ENCODE measurements around the gene PHF1. TPM values are rescaled to one million over a fixed set of nuclear protein-coding genes. Genes with fewer than 3 reads are reported as not detected.
"Not testable (repeated sequence)": the region's sequence is repeated elsewhere in the genome, so short reads cannot be mapped to it uniquely, and the experiment has no call there.

The PHF1 gene
- total RNA-seq, 1 experiment from 2014 or later = 30.8 TPM

DNA sequence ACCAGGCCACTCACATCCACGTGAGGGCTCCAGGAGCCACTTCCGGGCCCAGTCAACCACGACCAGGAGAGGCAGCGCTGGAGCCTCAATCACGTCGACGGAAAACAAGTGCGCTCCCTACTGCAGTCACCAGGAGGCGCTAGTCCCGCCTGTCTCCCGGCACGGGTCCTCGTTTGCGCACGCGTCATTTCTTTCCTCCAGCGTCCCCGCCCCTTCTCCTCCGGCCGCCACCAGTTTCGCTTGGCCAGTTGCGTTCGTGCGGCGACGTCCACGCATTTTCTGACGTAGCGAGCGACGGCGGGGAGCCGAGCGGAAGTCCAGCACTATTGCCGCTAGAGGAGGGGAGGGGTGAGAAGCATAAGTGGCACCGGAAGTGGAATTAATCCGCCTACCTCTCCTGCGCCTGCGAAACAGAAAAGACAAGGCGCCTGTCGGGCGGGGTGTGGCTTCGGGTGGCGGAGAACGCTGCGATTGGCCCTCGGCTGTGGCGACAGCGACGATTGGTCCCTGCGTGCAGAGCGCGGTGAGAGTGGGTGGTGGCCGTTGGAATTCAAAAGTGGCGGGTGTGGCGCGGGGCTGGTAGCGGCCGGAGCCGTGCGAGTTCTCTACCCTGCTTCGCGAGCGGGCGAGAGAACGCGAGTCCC is 19.4 kb upstream of the PHF1 start, which contains the start of gene KIFC1:
KIFC1 (plus strand) TSS at position 546 of the 644 bp plus-strand sequence. CDS start 163 bp downstream, outside the sequence.
- peak; percentile 100 for DNase-seq (ENCODE audit: low read depth)

DNA sequence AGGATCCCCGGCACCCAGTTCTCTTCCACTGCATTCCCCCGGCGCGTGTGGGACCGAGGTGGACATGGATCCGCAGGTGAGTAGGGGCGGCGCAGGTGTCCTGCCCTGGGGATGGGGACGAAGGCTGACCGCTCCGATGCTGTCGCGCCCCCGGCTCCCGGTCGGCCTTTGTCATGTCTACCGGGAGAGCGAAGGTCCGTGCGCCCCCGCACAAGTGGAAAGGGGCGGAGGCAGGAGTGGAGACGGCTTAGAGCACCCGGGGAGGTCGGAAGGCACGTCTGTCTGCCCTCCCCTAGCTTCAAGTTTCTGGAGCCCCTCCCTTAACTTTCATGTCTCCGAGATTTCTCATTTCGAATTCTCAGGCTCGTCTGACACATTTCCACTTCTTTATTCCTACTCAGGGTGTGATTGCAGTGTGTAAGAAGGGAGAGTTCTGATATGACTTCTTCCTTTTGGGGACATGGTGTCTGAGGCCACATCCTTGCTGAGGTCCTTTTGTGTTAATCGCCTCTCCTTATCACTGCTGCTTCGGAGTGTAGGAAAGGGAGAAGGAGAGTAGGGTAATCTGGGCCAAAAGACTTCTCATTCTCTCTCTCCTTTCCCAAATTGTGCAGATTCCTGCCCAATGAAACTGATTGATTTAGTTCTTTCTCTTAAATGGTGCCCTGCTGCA is 18.8 kb upstream of the PHF1 start:
- peak; percentile 21 for DNase-seq (ENCODE audit: low read depth)

DNA sequence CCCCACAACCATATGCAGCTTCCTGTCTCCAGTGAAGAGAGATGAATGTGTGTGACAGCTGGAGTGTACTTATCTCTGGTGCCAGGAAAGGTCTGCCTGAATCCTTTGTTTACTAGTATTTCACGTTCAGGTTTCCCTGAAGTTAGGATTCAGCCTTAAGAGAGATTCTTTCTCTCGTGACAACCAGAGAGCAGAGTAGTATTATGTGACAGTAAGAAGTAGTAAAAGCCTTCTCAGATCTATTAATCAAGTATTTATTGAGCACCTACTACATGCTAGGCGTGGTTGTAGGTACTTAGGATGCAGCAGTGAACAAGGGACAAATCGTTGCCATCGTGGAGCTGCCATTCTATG is 18.2 kb upstream of the PHF1 start:
- DNase-seq (ENCODE audit: low read depth) = no peak

DNA sequence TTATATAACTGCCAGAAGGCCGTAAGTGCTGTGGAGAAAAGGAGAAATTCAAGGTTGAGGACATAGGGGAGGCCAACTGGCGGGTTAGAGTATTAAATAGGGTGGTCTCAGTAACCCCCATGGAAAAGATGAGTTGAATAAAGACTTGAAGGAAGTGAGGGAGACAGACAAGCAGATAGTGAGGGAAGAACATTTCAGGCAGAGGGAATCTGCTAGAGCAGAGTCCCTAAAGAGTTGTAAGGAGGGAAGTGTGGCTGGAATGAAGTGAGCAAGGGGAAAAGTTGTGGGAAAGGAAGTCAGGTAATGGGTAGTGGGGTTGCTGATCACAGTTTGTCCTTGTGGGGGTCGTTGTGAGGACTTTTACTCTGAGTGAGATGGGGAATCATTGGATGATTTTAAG is 17.8 kb upstream of the PHF1 start:
- no peak for DNase-seq (ENCODE audit: low read depth)

DNA sequence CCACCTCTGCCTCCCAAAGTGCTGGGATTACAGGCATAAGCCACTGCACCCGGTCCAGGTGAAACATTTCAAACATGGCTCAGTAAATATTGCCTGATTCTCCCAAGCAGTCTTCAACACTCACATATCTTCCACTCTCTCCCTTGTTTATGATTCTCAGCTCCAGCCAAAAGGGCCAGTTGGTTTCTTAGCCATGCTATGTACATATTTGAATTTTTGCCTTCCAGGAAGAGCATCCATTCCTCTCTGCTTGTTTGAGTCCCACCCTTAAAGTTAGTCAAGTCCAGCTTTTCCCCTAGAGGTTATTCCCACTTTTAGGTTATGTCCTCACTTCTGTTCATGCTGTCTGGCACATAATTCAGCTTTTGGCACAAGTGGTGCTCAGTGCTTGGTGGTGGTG is 13.3 kb upstream of the PHF1 start:
- no peak for DNase-seq (ENCODE audit: low read depth)

DNA sequence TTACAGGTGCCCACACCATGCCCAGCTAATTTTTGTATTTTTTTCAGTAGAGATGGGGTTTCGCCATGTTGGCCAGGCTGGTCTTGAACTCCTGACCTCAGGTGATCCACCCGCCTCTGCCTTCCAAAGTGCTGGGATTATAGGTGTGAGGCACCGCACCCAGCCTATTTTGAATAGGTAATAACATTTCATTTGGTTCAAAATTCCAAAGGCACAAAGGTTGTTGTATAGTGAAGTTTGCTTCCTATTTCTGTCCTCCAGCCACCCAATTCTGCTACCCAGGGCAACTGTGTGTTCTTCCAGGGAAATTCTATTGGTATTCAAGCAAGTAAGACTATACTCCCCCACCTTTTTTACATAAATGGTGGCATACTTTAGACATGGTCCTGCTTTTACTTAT is 12.2 kb upstream of the PHF1 start:
- DNase-seq (ENCODE audit: low read depth) = not testable (repeated sequence)

DNA sequence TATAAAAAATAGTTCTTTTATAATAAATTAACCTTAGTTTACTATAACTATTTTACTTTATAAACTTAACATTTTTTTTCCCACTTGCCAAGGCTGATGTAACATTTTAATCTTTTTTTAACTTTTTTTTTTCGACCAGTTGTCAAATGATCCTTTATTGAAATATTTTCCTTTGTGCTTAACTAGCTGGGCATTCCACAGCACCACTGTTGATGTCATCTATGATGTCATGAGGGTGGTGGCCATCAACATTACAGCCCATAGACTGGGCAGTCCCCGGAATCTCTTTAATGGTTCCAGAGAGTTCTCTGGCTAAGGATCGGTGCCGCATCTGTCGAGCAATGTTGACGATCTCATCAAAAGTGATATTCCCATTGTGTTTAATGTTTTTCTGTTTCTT is 10.9 kb upstream of the PHF1 start:
- DNase-seq (ENCODE audit: low read depth) = not testable (repeated sequence)

DNA sequence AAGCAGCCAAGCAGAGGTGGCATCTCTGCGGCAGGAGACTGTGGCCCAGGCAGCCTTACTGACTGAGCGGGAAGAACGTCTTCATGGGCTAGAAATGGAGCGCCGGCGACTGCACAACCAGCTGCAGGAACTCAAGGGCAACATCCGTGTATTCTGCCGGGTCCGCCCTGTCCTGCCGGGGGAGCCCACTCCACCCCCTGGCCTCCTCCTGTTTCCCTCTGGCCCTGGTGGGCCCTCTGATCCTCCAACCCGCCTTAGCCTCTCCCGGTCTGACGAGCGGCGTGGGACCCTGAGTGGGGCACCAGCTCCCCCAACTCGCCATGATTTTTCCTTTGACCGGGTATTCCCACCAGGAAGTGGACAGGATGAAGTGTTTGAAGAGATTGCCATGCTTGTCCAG is 5.9 kb upstream of the PHF1 start:
- no peak for DNase-seq (ENCODE audit: low read depth)

DNA sequence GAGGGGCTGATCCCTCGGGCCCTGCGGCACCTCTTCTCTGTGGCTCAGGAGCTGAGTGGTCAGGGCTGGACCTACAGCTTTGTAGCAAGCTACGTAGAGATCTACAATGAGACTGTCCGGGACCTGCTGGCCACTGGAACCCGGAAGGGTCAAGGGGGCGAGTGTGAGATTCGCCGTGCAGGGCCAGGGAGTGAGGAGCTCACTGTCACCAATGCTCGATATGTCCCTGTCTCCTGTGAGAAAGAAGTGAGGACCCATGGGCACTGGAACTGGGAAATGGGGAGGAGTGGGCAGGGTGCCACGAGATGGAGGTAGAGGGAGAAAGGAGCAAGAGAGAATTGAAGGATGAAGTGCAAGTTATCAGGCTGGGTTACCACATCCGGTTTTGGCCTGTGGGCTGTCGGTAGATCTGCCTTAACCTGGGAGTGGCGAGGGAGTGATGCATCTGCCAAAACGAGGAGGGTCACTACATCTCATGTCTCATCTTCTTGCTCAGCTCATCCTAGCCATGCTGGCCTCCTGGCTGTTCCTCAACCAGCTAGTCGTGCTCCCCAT is 5.4 kb upstream of the PHF1 start:
- DNase-seq (ENCODE audit: low read depth) = peak; percentile 16

DNA sequence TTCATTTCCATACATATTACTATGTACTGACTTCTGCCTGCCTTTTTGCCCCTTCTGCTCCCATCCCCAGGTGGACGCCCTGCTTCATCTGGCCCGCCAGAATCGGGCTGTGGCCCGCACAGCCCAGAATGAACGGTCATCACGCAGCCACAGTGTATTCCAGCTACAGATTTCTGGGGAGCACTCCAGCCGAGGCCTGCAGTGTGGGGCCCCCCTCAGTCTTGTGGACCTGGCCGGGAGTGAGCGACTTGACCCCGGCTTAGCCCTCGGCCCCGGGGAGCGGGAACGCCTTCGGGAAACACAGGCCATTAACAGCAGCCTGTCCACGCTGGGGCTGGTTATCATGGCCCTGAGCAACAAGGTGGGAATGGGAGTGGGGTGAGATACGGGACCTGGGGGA is 4.7 kb upstream of the PHF1 start:
- no peak for DNase-seq (ENCODE audit: low read depth)

DNA sequence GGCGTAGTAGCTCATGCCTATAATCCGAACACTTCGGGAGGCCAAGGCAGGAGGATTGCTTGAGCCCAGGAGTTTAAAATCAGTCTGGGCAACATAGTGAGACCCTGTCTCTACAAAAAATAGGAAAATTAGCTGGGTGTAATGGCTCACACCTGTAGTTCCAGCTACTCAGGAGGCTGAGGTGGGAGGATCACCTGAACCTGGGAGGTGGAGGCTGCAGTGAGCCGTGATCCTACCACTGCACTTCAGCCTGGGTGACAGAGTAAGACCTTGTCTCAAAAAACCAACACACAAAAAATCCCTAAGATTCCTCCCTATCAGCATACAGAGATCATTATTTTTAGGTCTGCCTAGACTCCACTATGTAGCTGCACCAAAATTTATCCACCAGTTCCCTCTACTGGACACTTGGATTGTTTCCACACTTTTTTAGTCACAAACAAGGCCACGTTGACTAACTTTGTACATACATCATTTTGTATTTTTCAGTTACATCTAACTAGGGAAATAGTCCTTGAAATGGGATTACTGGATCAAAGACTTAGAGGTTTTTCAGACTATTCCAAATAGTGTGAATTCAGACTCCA is 3.6 kb upstream of the PHF1 start:
- DNase-seq (ENCODE audit: low read depth) = no peak

DNA sequence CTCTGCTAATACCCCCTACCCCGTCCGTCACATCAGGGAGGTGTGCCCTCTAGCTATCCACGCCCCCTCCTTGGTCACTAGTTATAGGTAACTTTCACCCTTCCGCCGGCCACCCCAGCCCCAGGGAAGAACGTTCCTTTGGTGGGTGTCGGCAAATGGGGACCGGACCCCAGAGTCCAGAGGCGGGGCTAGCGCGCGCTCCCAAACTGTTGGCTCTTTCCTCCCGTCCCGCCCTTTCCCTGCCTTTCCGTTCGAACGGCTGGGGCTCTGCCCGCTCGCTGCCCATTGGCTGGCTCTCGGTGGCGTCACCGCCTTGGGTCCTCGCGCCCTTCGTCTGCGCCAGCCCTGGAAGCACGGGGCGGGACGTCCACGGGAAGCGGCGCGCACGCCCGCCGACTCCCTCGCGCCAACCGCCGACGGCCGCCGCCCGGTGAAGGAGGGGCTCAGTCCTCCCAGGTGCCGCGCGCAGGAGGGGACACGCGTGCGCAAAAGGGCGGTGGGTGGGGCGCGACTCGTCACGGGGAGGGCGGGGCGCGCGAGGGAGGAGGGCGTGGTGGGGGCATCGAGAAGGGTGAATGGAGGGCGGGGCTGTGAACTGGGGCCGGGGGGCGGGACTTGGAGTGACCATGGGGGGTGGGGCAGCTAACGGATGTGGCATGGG is 634 bp upstream of the PHF1 start:
- peak; percentile 98 for DNase-seq (ENCODE audit: low read depth)

DNA sequence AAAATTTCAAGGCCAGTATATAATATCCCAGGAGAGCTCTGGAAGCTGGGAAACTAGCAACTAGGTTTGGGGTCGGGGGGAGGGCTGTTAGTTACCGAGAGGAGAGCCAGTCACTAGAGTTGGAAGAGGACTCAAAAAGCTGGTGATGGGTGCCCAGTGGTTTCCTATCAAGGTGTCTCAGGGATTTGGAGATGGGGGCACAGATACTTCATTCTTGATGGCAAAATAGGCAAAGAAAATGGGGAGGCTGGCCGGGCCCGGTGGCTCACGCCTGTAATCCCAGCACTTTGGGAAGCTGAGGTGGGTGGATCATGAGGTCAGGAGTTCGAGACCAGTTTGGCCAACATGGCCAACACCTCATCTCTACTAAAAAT is 805 bp downstream of the PHF1 start:
- DNase-seq (ENCODE audit: low read depth) = no peak

DNA sequence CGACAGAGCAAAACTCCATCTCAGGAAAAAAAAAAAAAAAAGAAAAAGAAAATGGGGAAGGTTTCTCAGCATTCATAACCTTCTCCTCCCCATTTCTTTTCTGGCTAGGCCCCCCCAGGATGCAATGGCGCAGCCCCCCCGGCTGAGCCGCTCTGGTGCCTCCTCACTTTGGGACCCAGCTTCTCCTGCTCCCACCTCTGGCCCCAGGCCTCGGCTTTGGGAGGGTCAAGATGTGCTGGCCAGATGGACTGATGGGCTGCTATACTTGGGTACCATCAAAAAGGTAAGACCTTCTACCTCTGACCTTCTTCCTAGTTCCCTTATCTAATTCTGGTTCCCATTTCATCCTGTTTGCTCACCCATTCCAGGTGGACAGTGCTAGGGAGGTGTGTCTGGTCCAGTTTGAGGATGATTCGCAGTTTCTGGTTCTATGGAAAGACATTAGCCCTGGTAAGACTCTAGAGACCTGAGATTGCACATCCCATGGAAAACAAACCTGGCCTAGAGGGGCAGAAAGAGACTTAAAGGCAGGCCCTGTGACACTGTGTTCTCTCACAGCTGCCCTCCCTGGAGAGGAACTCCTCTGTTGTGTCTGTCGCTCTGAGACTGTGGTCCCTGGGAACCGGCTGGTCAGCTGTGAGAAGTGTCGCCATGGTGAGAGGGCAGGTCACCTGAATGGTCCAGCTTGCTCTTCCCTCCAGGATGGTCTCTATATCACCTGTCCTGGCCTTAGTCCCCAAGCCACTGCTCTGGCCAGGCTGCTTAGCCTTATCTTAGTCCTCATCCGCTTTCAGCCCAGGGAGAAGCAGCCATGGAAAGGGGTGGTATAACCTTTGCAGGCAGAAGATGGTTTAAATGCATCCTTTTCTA is 1.6 kb downstream of the PHF1 start:
- DNase-seq (ENCODE audit: low read depth) = no peak

DNA sequence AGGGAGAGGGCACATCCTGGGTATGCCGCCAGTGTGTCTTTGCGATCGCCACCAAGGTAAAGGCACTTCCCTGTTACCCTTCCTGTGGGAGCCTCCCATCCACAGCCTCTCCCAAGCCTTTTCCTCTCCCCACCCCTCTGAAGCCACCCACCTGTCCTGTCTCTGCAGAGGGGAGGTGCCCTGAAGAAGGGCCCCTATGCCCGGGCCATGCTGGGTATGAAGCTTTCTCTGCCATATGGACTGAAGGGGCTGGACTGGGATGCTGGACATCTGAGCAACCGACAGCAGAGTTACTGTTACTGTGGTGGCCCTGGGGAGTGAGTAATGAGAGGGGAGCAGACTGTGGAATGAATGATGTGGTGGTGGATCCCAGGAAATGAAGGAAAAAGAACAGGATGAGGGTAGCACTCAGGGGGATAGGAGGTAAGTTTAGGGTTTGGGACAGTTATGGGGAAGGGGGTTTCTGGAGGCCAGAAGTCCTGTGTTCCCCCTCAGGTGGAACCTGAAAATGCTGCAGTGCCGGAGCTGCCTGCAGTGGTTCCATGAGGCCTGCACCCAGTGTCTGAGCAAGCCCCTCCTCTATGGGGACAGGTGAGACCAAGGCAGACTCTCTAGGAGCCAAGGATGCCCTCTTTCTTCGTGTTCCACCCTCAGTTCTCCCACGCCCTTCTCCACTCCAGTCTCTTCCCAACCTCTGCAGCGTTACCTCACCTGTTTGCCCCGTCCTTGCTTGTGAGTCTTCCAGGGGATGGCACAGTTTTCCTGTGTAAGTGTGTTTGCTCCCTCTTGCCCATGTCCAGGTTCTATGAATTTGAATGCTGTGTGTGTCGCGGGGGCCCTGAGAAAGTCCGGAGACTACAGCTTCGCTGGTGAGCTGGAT is 2.7 kb downstream of the PHF1 start:
- no peak for DNase-seq (ENCODE audit: low read depth)

DNA sequence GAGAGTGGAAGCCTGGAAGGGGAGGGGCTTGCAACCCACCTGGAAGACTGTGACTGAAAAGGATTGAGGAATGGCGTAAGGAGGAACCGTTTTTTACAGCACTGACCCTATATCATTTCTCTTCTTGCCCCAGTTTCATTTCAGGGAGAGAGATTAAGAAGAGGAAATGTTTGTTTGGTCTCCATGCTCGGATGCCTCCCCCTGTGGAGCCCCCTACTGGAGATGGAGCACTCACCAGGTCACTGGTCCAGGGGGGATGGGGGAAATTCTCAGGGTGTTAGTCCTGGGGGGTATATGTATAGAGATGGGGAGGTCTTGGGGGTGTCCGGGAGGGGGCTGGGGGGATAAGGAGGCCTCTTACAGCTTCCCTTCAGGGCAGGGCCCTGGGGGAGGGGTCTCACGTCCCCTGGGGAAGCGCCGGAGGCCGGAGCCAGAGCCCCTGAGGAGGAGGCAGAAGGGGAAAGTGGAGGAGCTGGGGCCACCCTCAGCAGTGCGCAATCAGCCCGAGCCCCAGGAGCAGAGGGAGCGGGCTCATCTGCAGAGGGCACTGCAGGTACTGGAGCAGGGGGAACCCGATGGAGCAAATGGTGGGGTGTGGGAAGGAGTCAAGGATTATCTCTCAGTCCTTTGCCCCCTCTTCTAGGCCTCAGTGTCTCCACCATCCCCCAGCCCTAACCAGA is 3.9 kb downstream of the PHF1 start:
- no peak for DNase-seq (ENCODE audit: low read depth)

DNA sequence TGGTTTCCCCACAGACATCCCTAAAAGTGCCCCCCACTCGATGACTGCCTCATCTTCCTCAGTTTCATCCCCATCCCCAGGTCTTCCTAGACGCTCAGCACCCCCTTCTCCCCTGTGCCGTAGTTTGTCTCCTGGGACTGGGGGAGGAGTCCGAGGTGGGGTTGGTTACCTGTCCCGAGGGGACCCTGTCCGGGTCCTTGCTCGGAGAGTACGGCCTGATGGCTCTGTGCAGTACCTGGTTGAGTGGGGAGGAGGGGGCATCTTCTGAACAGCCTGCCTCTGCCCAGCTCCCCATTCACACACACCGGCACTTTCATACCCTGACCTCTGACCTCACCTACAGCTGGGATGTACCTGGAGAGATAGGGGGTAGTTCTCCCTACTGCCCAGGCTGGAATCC is 5.0 kb downstream of the PHF1 start:
- DNase-seq (ENCODE audit: low read depth) = no peak

DNA sequence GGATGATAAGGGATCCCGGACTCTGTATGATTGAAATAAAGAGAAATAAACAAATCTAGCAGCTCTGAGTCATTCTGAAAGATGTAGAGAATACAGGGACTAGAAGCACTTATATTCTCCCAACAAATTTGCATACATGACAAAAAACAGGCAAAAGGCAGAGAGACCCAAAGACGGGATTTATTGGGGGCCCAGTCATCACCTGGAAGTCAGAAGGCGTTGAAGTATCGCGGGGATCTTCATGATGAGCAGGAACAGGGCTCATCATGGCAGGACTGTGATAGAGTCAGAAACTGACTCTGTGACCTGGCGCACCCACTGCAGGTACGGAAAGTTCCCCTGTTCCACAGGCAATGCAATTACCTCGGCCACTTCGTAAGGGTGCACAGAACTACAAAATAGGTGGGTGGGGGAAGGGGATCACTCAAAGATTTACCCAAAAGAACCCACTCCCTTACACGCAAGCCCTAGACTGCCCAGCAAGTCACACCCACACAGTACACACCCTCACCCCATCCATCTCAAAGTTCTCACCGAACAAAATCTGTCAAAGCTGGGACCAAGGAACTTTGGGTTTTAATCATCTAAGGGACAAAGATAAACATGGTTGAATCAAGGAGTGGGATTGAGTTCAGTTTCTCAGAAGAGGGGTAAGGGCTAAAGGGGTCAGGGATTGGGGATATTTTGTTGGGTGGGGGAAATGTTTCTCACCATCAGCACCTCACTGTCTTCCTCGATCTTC is 5.7 kb downstream of the PHF1 start:
- DNase-seq (ENCODE audit: low read depth) = no peak

Data from HT1080 (cell line).